Breast epithelium (tissue), 4 donors: ENCODE results near the gene ELMO1. TPM values are rescaled to one million over a fixed set of nuclear protein-coding genes. Genes with fewer than 3 reads are reported as not detected.

ENCODE experiments used
- DNase-seq, 2 donors: peaks; one replicate each; pipeline ENCODE4 v3.0.0-alpha.2; 2019; ENCODE audit warnings: low spot score in 2 of 2
- H3K27ac ChIP-seq, 2 donors: fragments of 200-600 bp; sonication (generic) in 1 of 2; one replicate each; pipeline ENCODE4 v1.5.1; 2016 to 2019; ENCODE audit warnings: mild to moderate bottlenecking in 1 of 2
- H3K27me3 ChIP-seq, 2 donors: fragments of 200-600 bp; sonication (generic) in 1 of 2; one replicate each; pipeline versions ENCODE4 v1.5.1 to v1.6.0; 2017 to 2019; ENCODE audit warnings: control low read depth in 1 of 2, mild to moderate bottlenecking in 1 of 2
- H3K36me3 ChIP-seq: fragments of 200-600 bp; one replicate; pipeline ENCODE4 v1.5.1; 2019
- H3K4me1 ChIP-seq, 2 donors: fragments of 200-600 bp; sonication (generic); one replicate each; pipeline ENCODE4 v1.5.1; 2016 to 2019; ENCODE audit warnings: control low read depth in 1 of 2
- H3K4me3 ChIP-seq, 3 donors: fragments of 200-600 bp; sonication (generic); 1 replicate in 2 of 3; 2 replicates in 1 of 3; pipeline ENCODE4 v1.5.1; 2016 to 2019; ENCODE audit warnings: mild to moderate bottlenecking in 3 of 3, moderate library complexity in 2 of 3
- H3K9me3 ChIP-seq, 2 donors: fragments of 200-600 bp; sonication (generic) in 1 of 2; one replicate each; pipeline ENCODE4 v1.5.1; 2016 to 2019; ENCODE audit warnings: control low read depth in 1 of 2
- POLR2A ChIP-seq: fragments of 450-650 bp; IDR thresholded peaks from one replicate; pipeline ENCODE4 v1.6.1; 2016; ENCODE audit warnings: antibody characterized with exemption, mild to moderate bottlenecking, moderate library complexity
- POLR2AphosphoS5 ChIP-seq, 3 donors: sonication (generic); formaldehyde crosslinking; IDR thresholded peaks; one replicate each; pipeline ENCODE4 v1.6.1; 2017; ENCODE audit warnings: antibody characterized with exemption in 3 of 3
- intact Hi-C: fragments of 100-400 bp; cut with DNase I; formaldehyde crosslinking; loops from one replicate; pipeline ENCODE4 v1.15.1; 2023; ENCODE audit warnings: low total_unique reads
- total RNA-seq, 3 donors: library from RNA; depleted of rRNA; stranded (reverse); fragments of >200 nt; gene quantifications; one replicate each; pipeline ENCODE4 v1.1.0, GENCODE V29; 2016
- TF ChIP-seq, protein P1 (sequence below), 3 donors: fragments of 450-650 bp; IDR thresholded peaks; one replicate each; pipeline ENCODE4 v1.5.1; 2016 to 2017; ENCODE audit warnings: antibody characterized with exemption in 3 of 3, mild to moderate bottlenecking in 3 of 3, moderate library complexity in 3 of 3

The ELMO1 gene
- total RNA-seq, 3 donors from 2014 or later: 49.5 to 110 (median 66.9) TPM

DNA sequence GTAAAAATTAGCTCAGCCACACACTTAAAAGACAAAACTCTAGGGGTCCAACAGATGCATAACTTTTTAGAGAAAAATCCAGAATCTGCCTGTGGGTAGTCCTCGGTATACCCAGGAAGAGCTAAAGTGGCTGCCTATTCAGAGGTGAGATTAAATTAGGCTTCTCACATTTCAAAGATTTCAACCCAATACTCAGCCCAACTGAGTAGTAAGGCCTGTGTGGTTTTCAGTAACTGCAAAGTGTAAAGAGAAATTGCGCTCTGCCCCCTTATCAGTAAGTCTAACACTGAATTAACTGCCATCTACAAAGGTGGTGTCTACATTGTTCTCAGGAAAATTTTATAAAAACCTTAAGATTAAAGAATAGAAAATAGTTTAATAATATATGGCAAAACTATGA lies 88.2 kb downstream of the ELMO1 start:
- Histone ChIP-seq H3K27me3 (no peaks in the 10 kb centered on the region), H3K4me3 (no peak overlapping the region), H3K27ac (no peak overlapping the region), H3K36me3 (no peaks in the 10 kb centered on the region), H3K9me3 (no peaks in the 10 kb centered on the region), H3K4me1 (no peaks in the 10 kb centered on the region)
- TF ChIP-seq, protein P1, sequence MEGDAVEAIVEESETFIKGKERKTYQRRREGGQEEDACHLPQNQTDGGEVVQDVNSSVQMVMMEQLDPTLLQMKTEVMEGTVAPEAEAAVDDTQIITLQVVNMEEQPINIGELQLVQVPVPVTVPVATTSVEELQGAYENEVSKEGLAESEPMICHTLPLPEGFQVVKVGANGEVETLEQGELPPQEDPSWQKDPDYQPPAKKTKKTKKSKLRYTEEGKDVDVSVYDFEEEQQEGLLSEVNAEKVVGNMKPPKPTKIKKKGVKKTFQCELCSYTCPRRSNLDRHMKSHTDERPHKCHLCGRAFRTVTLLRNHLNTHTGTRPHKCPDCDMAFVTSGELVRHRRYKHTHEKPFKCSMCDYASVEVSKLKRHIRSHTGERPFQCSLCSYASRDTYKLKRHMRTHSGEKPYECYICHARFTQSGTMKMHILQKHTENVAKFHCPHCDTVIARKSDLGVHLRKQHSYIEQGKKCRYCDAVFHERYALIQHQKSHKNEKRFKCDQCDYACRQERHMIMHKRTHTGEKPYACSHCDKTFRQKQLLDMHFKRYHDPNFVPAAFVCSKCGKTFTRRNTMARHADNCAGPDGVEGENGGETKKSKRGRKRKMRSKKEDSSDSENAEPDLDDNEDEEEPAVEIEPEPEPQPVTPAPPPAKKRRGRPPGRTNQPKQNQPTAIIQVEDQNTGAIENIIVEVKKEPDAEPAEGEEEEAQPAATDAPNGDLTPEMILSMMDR (IDR thresholded peaks at IDR 0.05): no peak
- TF ChIP-seq POLR2AphosphoS5 (IDR thresholded peaks at IDR 0.05) (no peak), POLR2A (no peak)
- no peak for DNase-seq
- intact Hi-C loops: no loop called here

DNA sequence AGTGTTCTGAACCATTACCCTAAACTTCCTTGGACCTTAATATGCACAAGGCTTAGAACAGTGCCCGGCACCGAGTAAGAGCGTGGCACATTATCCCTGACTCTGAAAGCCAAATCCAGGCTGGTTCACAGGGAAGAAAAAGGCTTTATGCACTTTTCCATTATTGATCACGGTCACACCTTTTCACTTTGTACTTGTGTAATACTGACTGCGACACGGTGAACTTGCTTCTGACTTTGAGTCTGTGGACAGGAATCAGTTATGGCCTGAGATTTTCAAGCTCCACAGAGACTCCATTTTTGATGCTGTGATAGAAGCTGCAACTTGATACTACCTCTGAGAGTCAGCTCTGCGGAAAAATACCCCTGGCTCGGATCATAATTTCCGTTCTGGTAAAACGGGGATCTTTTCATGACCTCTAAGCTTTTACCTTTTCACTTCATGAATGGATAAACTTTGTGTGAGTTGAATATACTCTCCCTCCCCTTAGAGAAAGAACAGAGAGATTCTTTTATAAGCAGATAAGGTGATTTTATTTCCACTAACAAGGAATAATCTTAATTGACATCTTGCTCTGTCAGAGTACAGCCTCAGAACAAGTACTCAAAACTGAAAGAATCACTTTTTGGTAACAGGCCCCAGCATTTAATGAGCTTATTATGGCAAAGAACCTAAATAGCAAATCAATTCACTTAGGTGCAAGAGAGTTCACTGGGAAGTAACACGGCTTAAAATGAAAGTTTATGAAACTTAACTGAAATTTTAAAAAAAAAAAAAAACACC lies 88.8 kb downstream of the ELMO1 start:
- Histone ChIP-seq H3K27ac (no peak overlapping the region), H3K27me3 (no peaks in the 10 kb centered on the region), H3K4me3 (no peak overlapping the region), H3K4me1 (no peaks in the 10 kb centered on the region), H3K9me3 (no peaks in the 10 kb centered on the region), H3K36me3 (no peaks in the 10 kb centered on the region)
- intact Hi-C loops: no loop called here
- TF ChIP-seq POLR2AphosphoS5 (IDR thresholded peaks at IDR 0.05) (no peak), POLR2A (no peak)
- TF ChIP-seq, protein P1 (IDR thresholded peaks at IDR 0.05): no peak
- no peak for DNase-seq

DNA sequence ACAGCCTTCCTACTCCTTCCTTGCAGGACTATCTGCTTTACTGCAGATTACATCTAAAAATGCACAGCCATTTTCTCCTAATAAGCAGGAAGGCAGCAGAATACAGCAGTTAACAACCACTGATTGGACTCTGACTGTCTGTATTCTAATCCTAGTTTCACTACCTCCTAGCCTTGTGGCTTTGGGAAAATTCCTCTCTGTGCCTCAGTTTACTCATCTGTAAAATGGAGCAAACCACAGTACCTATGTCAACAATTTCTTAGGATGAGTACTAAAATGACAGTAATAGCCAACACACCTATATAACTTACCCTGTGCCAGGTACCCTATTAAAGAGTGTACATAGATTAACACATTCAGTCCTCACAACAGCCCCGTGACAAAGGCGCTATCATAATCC lies 89.5 kb downstream of the ELMO1 start:
- no peaks in the 10 kb centered on the region for H3K9me3 ChIP-seq
- H3K27ac ChIP-seq: no peak overlapping the region
- no peaks in the 10 kb centered on the region for H3K27me3 ChIP-seq
- TF ChIP-seq POLR2AphosphoS5 (IDR thresholded peaks at IDR 0.05) (no peak), POLR2A (no peak)
- TF ChIP-seq, protein P1 (IDR thresholded peaks at IDR 0.05): no peak
- intact Hi-C loops: no loop called here
- H3K4me1 ChIP-seq: no peaks in the 10 kb centered on the region
- no peaks in the 10 kb centered on the region for H3K36me3 ChIP-seq
- H3K4me3 ChIP-seq: no peak overlapping the region
- DNase-seq: no peak

DNA sequence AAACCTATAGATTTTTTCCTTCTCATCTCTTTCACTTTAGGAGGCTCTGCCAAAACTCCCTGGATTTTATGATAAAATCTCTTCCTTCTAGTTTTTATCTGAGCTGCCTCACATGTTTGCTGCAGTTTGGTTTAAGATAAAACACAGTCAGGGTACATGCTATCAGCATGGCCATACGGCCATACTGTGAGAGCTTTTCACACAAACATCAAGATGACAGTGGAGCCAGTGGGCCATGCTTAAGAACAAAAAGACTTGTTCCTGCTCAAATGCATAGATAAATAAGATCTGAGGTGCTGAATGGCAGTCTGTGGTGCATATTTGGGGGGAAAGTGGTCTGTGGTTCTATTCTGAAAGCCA lies 91.0 kb downstream of the ELMO1 start:
- Histone ChIP-seq H3K27ac (no peak overlapping the region), H3K36me3 (no peaks in the 10 kb centered on the region), H3K4me1 (no peaks in the 10 kb centered on the region), H3K9me3 (no peaks in the 10 kb centered on the region), H3K27me3 (no peaks in the 10 kb centered on the region), H3K4me3 (no peak overlapping the region)
- intact Hi-C loops: no loop called here
- no peak for DNase-seq
- TF ChIP-seq POLR2AphosphoS5 (IDR thresholded peaks at IDR 0.05): no peak
- TF ChIP-seq, protein P1 (IDR thresholded peaks at IDR 0.05): no peak
- TF ChIP-seq POLR2A: no peak

DNA sequence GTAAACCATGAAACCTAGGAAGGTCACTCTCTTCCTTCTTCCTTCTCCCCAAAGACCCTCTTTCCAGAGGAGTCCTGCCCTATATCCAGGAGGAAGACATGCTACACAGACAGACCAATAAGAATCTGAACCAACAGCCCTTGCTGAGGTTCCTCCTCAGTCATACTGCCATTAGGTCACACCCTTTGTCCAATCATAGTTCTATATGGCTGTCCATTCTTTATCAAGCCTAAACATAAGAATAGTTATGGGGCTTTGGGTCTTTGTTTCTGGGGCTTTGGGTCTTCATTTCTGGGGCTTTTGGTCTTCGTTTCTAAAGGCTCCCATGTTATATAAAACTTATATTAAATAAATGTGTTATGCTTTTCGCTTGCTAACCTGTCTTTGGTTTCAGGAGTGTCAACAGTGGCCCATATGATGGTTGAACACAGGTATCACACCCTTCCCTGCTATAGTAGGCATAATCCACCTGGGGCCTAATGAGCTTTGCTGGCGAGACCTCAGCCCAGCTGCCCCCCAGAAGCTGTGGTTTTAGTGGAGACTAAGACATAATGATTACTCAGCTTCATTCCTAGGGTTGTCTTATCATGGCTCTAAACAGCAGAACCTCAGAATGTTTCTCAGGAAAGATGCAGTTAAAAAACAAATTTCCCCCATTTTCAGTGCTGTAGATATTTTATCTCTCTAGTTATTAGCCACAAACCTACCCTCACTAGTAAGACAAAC lies 91.6 kb downstream of the ELMO1 start:
- intact Hi-C loops: no loop called here

More for the DNA sequence above, 91.6 kb downstream of the ELMO1 start:
- Histone ChIP-seq H3K27me3 (no peaks in the 10 kb centered on the region), H3K4me1 (no peaks in the 10 kb centered on the region), H3K36me3 (no peaks in the 10 kb centered on the region), H3K27ac (no peak overlapping the region), H3K4me3 (no peak overlapping the region), H3K9me3 (no peaks in the 10 kb centered on the region)
- DNase-seq: no peak
- no peak for TF ChIP-seq POLR2A
